ENCODE results near the gene PDE6G.

Gene PDE6G

GRCh38 chr17:81664051-81664470 is 7.7 kb upstream of the PDE6G start:
- Histone ChIP-seq H3K36me3 (ENCODE audit: control insufficient read depth in 2 of 2, insufficient read depth in 1 of 2, low read length in 2 of 2) (peaks cover 10 to 29% of the 10 kb centered on the region in 2 experiments; a peak in 2 of 3 replicates), H3K4me1 (ENCODE audit: control insufficient read depth, insufficient read depth, low read length) (peaks cover 5% of the 10 kb centered on the region; the same call in 1 of the 2 replicates), H3K4me3 (ENCODE audit: low read depth, low read length) (no peak overlapping the region), H3K9me3 (ENCODE audit: control insufficient read depth, insufficient read depth, low read depth, low read length) (no peaks in the 10 kb centered on the region), H3K27ac (ENCODE audit: extremely low read depth, low read depth, low read length) (no peak overlapping the region)
- no peak for TF ChIP-seq ZSCAN5A (tag by site-specific recombination; IDR thresholded peaks at IDR 0.05)
- TF ChIP-seq, protein P1, sequence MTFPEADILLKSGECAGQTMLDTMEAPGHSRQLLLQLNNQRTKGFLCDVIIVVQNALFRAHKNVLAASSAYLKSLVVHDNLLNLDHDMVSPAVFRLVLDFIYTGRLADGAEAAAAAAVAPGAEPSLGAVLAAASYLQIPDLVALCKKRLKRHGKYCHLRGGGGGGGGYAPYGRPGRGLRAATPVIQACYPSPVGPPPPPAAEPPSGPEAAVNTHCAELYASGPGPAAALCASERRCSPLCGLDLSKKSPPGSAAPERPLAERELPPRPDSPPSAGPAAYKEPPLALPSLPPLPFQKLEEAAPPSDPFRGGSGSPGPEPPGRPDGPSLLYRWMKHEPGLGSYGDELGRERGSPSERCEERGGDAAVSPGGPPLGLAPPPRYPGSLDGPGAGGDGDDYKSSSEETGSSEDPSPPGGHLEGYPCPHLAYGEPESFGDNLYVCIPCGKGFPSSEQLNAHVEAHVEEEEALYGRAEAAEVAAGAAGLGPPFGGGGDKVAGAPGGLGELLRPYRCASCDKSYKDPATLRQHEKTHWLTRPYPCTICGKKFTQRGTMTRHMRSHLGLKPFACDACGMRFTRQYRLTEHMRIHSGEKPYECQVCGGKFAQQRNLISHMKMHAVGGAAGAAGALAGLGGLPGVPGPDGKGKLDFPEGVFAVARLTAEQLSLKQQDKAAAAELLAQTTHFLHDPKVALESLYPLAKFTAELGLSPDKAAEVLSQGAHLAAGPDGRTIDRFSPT (tag by site-specific recombination; IDR thresholded peaks at IDR 0.05), result peak; percentile 32; the same call in 1 of the 2 replicates
- ChIA-PET POLR2A (interaction anchor here (0.6 kb wide), 1 partner anchor 9 kb away, joined by 3 read pairs; no protein-coding TSS in a partner anchor), CTCF (no interaction called here)

GRCh38 chr17:81662002-81662401 is 5.7 kb upstream of the PDE6G start:
- Histone ChIP-seq H3K36me3 (ENCODE audit: control insufficient read depth in 2 of 2, insufficient read depth in 1 of 2, low read length in 2 of 2) (peaks cover 0 to 14% of the 10 kb centered on the region in 2 experiments; a peak in 2 of 3 replicates), H3K9me3 (ENCODE audit: control insufficient read depth, insufficient read depth, low read depth, low read length) (no peaks in the 10 kb centered on the region), H3K27ac (ENCODE audit: extremely low read depth, low read depth, low read length) (no peak overlapping the region), H3K4me3 (ENCODE audit: low read depth, low read length) (no peak overlapping the region), H3K4me1 (ENCODE audit: control insufficient read depth, insufficient read depth, low read length) (no peaks in the 10 kb centered on the region)
- ChIA-PET CTCF (interaction anchor here (0.6 kb wide), 1 partner anchor 175 kb away, joined by 3 read pairs; no protein-coding TSS in a partner anchor), POLR2A (interaction anchor here (0.6 to 1.3 kb wide), 3 partner anchors 14 to 23 kb away, joined by 3 to 4 read pairs (median 3); no protein-coding TSS in a partner anchor)
- TF ChIP-seq SCRT2 (tag by site-specific recombination; IDR thresholded peaks at IDR 0.05), result peak; percentile 60
- peak; percentile 73; the same call in 1 of the 2 replicates for TF ChIP-seq SCRT1 (tag by site-specific recombination; IDR thresholded peaks at IDR 0.05; ENCODE audit: borderline replicate concordance)
- TF ChIP-seq, protein P2, sequence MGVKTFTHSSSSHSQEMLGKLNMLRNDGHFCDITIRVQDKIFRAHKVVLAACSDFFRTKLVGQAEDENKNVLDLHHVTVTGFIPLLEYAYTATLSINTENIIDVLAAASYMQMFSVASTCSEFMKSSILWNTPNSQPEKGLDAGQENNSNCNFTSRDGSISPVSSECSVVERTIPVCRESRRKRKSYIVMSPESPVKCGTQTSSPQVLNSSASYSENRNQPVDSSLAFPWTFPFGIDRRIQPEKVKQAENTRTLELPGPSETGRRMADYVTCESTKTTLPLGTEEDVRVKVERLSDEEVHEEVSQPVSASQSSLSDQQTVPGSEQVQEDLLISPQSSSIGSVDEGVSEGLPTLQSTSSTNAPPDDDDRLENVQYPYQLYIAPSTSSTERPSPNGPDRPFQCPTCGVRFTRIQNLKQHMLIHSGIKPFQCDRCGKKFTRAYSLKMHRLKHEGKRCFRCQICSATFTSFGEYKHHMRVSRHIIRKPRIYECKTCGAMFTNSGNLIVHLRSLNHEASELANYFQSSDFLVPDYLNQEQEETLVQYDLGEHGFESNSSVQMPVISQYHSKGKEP (tag by site-specific recombination; IDR thresholded peaks at IDR 0.05), result no peak

GRCh38 chr17:81660441-81660840 is 4.1 kb upstream of the PDE6G start:
- TF ChIP-seq ZNF747 (tag by site-specific recombination; IDR thresholded peaks at IDR 0.05), result no peak
- no peak overlapping the region for H3K27ac ChIP-seq (ENCODE audit: extremely low read depth, low read depth, low read length)
- ChIA-PET CTCF (interaction anchor here (0.5 to 1.3 kb wide), 3 partner anchors 15 to 85 kb away, joined by 3 to 4 read pairs (median 4); no protein-coding TSS in a partner anchor), POLR2A (interaction anchor here (1.0 kb wide), 1 partner anchor 42 kb away, joined by 5 read pairs; the partner anchor contains the start of gene MRPL12)
- no peak overlapping the region for H3K4me3 ChIP-seq (ENCODE audit: low read depth, low read length)
- no peaks in the 10 kb centered on the region for H3K9me3 ChIP-seq (ENCODE audit: control insufficient read depth, insufficient read depth, low read depth, low read length)
- H3K36me3 ChIP-seq (ENCODE audit: control insufficient read depth in 2 of 2, insufficient read depth in 1 of 2, low read length in 2 of 2), result peaks cover 0 to 14% of the 10 kb centered on the region in 2 experiments; a peak in 2 of 3 replicates
- no peaks in the 10 kb centered on the region for H3K4me1 ChIP-seq (ENCODE audit: control insufficient read depth, insufficient read depth, low read length)

DNA sequence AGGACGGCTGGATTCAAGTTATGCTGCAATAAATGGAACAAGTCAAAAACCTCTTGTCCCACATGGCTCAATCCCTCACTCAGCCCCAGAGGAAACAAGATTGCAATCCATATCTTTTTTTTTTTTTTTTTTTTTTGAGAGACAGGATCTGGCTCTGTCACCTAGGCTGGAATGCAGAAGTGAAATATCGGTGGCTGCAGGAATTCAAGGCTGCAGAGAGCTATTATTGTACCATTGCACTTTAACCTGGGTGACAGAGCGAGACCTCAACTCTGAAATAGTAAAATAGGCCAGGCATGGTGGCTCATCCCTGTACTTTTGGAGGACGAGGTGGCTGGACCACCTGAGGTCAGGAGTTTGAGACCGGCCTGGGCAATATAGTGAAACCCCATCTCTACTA is 2.7 kb upstream of the PDE6G start:
- Histone ChIP-seq H3K27ac (ENCODE audit: extremely low read depth, low read depth, low read length) (no peak overlapping the region), H3K36me3 (ENCODE audit: control insufficient read depth in 2 of 2, insufficient read depth in 1 of 2, low read length in 2 of 2) (peaks cover 0 to under 1% of the 10 kb centered on the region in 2 experiments; a peak in 2 of 3 replicates)
- CTCF ChIA-PET, result no interaction called here
- TF ChIP-seq, protein P3, sequence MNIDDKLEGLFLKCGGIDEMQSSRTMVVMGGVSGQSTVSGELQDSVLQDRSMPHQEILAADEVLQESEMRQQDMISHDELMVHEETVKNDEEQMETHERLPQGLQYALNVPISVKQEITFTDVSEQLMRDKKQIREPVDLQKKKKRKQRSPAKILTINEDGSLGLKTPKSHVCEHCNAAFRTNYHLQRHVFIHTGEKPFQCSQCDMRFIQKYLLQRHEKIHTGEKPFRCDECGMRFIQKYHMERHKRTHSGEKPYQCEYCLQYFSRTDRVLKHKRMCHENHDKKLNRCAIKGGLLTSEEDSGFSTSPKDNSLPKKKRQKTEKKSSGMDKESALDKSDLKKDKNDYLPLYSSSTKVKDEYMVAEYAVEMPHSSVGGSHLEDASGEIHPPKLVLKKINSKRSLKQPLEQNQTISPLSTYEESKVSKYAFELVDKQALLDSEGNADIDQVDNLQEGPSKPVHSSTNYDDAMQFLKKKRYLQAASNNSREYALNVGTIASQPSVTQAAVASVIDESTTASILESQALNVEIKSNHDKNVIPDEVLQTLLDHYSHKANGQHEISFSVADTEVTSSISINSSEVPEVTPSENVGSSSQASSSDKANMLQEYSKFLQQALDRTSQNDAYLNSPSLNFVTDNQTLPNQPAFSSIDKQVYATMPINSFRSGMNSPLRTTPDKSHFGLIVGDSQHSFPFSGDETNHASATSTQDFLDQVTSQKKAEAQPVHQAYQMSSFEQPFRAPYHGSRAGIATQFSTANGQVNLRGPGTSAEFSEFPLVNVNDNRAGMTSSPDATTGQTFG (tag by site-specific recombination; IDR thresholded peaks at IDR 0.05; ENCODE audit: borderline replicate concordance), result no peak
- TF ChIP-seq SALL2 (tag by site-specific recombination; IDR thresholded peaks at IDR 0.05; ENCODE audit: borderline replicate concordance), result no peak
- TF ChIP-seq ZNF221 (tag by site-specific recombination; IDR thresholded peaks at IDR 0.05; ENCODE audit: borderline replicate concordance), result no peak
- no peak for TF ChIP-seq KLF8 (tag by site-specific recombination; IDR thresholded peaks at IDR 0.05)
- no peak for TF ChIP-seq YY1 (tag by site-specific recombination; IDR thresholded peaks at IDR 0.05)
- no peak for TF ChIP-seq MEIS1 (CRISPR knock-in tag; IDR thresholded peaks at IDR 0.05; ENCODE audit: borderline replicate concordance)
- TF ChIP-seq ZNF626 (tag by site-specific recombination; IDR thresholded peaks at IDR 0.05), result no peak
- TF ChIP-seq ZNF280D (tag by site-specific recombination; IDR thresholded peaks at IDR 0.05), result no peak
- no peak for TF ChIP-seq ZNF391 (tag by site-specific recombination; IDR thresholded peaks at IDR 0.05; ENCODE audit: borderline replicate concordance, low read depth)

More for the DNA sequence above, 2.7 kb upstream of the PDE6G start:
- Histone ChIP-seq H3K9me3 (ENCODE audit: control insufficient read depth, insufficient read depth, low read depth, low read length) (no peaks in the 10 kb centered on the region), H3K4me3 (ENCODE audit: low read depth, low read length) (no peak overlapping the region), H3K4me1 (ENCODE audit: control insufficient read depth, insufficient read depth, low read length) (no peaks in the 10 kb centered on the region)
- POLR2A ChIA-PET, result interaction anchor here (0.7 to 1.6 kb wide), 3 partner anchors 8 to 378 kb away, joined by 4 to 8 read pairs (median 5); partner anchors contain the start of genes CCDC137, DCXR and OXLD1
